GM18507 (cell line): ENCODE data around the gene LILRA2.

Experiments
- DNase-seq: peaks from one replicate; pipeline ENCODE4 v3.0.0; 2011; ENCODE audit warnings: low read depth; ENCODE audit not compliant: insufficient read length; ENCODE audit errors: extremely low spot score
- FAIRE-seq: peaks from 2 replicates; lab custom pipeline; 2011; peaks lifted over from hg19 to GRCh38; lab: Jason Lieb, UNC

The LILRA2 gene

GRCh38 chr19:54573330-54573872, at the start of gene LILRA2:
LILRA2 (plus strand) TSS chr19:54573790; CDS start chr19:54573879, 89 bp downstream.
- peak; percentile 41 for FAIRE-seq
- peak; percentile 47 for DNase-seq

DNA sequence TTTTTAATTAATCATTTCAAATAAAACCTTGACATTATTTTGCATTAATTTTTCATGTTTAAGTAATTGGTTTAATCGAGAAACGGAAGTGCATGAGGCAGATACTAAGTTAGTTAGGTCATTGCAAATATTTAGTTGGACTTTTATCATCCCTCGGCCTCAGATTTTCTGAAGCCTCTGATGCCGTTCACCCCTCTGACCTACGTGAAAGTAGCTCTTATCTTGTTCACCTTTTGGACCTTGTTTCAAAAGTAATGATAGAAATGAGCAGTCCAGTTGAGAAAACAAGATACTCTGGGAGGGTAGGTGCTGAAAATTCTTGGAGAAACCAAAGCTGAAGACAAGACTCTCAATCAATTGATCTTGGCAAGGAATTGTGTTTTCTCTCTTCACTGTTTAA, 48.0 kb upstream of the LILRA2 start:
- DNase-seq (no peak), FAIRE-seq (no peak)

- DNase-seq (no peak), FAIRE-seq (no peak)
Measured at GRCh38 chr19:54526972-54527371, 46.6 kb upstream of the LILRA2 start.

DNA sequence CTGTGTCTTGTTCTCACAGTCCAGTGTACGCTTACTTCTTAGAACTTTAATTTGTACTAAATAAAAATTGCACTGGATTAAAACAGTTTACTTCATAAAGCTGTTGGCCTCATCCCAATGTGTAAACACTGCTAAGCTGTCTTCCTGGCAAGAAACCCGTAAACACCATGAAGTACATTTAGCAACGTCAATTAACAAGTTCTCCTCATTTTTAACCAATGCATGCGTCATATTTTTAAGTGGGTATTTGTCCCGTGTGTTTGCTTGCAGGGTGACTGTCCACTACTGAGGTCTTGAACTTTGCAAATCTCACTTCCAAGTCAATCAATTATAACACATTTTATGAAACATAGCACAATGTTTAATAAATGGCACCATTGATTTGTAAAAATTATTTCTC, 42.7 kb upstream of the LILRA2 start:
- DNase-seq (no peak), FAIRE-seq (no peak)

- FAIRE-seq, result peak; percentile 98
Measured at GRCh38 chr19:54532528-54532927, 41.1 kb upstream of the LILRA2 start.

GRCh38 chr19:54533476-54533875, 40.1 kb upstream of the LILRA2 start:
- FAIRE-seq (no peak), DNase-seq (no peak)

More at GRCh38 chr19:54532528-54532927, 41.1 kb upstream of the LILRA2 start:
- DNase-seq, result no peak

- DNase-seq (no peak), FAIRE-seq (no peak)
Measured at GRCh38 chr19:54534156-54534555, 39.4 kb upstream of the LILRA2 start.

GRCh38 chr19:54535601-54536000, 38.0 kb upstream of the LILRA2 start:
- no peak for FAIRE-seq

GRCh38 chr19:54536956-54537355, 36.6 kb upstream of the LILRA2 start:
- no peak for DNase-seq
- no peak for FAIRE-seq

More at GRCh38 chr19:54535601-54536000, 38.0 kb upstream of the LILRA2 start:
- no peak for DNase-seq

- FAIRE-seq, result no peak
- DNase-seq, result no peak
Measured at GRCh38 chr19:54541712-54542111, 31.9 kb upstream of the LILRA2 start.

DNA sequence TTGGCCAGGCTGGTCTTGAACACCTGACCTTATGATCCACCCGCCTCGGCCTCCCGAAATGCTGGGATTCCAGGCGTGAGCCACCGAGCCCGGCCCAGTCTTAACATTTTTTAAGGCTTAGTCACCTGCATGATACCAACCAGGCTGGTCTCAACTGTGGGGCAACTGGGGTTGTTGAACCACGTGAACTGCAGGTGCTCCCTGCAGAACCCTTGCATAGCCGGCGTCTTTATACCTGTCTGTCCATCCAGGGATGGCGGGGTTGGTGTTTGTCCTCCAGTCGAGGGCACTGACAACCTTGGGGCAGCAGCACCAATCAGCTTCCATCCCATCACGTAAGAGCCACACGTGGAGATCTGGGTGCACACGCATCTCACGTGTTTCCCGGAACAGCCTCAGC, 24.8 kb upstream of the LILRA2 start:
- no peak for FAIRE-seq
- no peak for DNase-seq

DNA sequence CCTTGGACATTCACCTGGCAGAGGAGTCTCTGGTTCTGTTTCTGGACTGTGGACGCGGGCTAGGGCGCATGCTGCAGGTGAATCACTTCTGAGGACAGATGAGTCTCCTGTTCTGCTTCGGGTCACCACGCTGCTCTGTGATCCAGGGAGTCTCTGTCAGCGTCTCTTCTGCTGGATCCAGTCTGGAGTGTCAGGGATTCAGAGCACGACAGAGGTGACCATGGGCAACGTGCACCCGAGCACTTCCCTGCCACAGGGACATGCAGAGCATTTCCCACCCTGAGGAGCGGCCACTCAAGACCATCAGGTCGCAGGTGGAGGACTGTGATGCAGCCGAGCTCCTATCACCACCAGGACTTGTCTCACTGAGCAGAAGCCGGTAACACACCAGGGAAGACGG, 24.4 kb upstream of the LILRA2 start:
- FAIRE-seq (no peak), DNase-seq (no peak)

DNA sequence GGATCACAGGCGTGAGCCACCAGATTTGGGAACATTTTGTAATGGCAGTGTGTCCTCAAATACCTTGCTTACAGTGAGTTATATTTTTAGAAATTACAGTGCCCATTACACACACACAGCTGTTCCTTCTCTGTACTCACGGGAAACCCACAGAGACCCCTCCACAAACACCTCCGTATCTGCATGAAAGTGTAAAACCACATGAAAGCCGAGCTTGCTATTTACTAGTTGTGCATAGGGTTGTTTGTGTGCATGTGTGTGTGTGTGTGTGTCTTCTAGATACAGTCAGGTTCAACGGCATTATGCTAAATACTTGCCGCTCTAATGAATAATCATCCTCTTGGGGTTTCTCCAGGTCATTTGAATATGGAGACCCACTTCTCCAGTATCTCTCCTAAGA, 22.3 kb upstream of the LILRA2 start:
- DNase-seq, result peak; percentile 40
- FAIRE-seq, result peak; percentile 94

- peak; percentile 81 for FAIRE-seq
- no peak for DNase-seq
Measured at GRCh38 chr19:54551950-54552912, 21.4 kb upstream of the LILRA2 start.

DNA sequence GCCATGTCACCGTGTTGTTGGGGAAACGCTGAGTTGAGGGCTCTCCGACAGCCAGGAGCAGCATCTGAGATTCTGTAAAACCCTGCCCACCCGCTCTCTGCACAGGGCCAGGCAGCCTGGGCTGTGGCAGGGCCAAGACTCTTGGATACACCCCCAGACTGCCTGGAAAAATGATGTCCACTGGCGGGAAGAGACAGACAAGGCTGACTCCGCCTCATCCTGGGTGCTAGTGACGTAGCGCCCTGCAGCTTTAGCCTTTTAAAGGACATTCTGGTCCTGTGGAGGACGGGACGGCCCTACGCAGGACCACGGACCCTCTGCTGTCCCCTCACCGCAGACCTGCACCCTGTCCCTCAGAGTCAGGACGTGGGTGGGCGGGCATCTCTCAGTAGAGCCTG, 20.7 kb upstream of the LILRA2 start:
- FAIRE-seq, result no peak
- no peak for DNase-seq

DNA sequence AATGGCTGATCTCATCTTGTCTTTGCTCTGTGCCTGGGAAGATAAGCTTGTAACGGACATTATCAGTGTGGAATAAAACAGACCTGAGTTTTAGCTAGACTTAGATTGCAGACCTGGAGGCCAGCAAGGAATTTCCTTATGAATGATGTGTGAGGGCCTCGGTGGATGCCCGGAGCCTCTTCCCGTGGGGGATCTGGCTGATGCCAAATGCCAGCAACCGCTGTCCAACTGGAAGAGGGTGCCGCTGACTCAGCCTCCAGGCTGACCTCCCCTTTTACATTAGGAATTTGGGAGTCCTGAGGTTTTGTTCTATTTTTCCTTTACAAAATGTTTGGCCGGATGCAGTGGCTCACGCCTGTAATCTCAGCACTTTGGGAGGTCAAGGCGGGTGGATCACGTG, 19.6 kb upstream of the LILRA2 start:
- no peak for FAIRE-seq

GRCh38 chr19:54554896-54555295, 18.7 kb upstream of the LILRA2 start:
- no peak for FAIRE-seq

More for the DNA sequence above, 19.6 kb upstream of the LILRA2 start:
- DNase-seq, result no peak

GRCh38 chr19:54556194-54556593, 17.4 kb upstream of the LILRA2 start:
- FAIRE-seq (peak; percentile 45), DNase-seq (no peak)

More at GRCh38 chr19:54554896-54555295, 18.7 kb upstream of the LILRA2 start:
- DNase-seq, result no peak

DNA sequence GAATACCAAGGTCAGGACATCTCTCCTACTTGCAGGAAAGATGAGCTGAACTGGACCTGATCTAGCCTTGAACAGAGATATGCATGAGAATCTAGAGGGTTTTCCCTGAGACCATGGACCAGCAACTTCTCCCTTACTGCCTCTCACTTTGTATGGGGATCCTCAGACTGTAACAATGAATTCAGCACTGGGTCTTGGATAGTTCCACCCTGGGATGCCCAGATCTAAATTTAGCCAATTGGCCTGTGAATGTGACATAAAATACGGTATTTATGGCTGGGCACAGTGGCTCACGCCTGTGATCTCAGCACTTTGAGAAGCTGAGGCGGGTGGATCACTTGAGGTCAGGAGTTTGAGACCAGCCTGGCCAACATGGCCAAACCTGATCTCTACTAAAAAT, 15.3 kb upstream of the LILRA2 start:
- no peak for DNase-seq

DNA sequence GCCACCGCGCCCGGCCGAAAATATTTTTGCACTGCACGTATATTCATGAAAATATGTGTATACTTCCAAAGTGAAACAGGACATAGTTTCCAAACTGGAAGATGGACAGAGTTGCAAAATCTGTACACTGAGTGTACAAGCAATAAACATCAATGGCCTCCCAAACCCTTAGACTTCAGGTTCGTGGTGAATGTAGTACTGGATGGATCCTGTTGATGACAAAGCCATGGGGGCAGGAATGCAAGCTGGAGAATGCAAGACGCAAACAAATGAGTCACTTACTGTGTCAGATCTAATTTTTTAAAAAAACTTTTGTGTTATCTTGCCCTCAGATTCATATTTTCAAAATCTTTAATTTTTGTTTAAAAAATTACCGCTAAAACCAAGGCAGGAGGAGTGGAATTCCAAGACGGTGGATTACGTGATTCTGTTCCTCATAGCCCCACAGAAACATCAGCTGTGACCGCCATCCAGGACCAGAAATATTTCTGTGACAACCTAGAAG, 12.7 kb upstream of the LILRA2 start:
- DNase-seq (no peak), FAIRE-seq (no peak)

More for the DNA sequence above, 15.3 kb upstream of the LILRA2 start:
- FAIRE-seq, result no peak

DNA sequence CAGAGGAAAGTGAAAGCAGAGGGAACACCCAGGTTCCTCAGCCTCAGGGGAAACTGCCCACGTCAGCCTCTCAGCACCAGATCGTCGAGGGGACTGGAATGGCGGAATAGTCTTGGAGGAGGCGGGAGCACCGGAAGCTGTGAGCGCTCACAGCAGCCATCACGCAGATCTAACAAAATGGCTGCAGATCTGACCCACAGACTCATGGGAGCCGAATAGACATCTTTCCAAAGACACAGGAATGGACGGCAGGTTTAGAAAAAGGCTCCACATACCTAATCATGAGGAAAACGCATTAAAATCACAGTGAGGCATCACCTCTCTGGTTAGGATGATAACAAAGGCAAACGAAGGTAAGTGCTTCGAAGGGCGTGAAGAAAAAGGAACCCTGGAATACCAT, 11.8 kb upstream of the LILRA2 start:
- FAIRE-seq (no peak), DNase-seq (no peak)
